CD14-positive monocyte (primary cell): Measurements from ENCODE around the gene ITGB1. TPM values are rescaled to one million over a fixed set of nuclear protein-coding genes. Genes with fewer than 3 reads are reported as not detected.
"Not testable (repeated sequence)": the region's sequence is repeated elsewhere in the genome, so short reads cannot be mapped to it uniquely, and the experiment has no call there.

Source experiments
- DNase-seq, 3 donors: peaks; one replicate each; pipeline ENCODE4 v3.0.0-alpha.2; 2011 to 2022
- H2AFZ ChIP-seq: 2 replicates; pipeline ENCODE4 v1.6.0; 2012; ENCODE audit warnings: mild to moderate bottlenecking, low read depth, low read length, inconsistent platforms; ENCODE audit not compliant: insufficient read depth, poor library complexity, severe bottlenecking
- H3K27ac ChIP-seq, 2 donors: 1 replicate in 1 of 2; 2 replicates in 1 of 2; pipeline ENCODE4 v1.5.1; 2012 to 2013; ENCODE audit warnings: low read length in 2 of 2, control low read depth in 1 of 2, inconsistent platforms in 1 of 2, low read depth in 1 of 2, mild to moderate bottlenecking in 1 of 2
- H3K27me3 ChIP-seq, 2 donors: one replicate each; pipeline versions ENCODE4 v1.6.0 to v1.6.1; 2011 to 2013; ENCODE audit warnings: low read length in 2 of 2; ENCODE audit not compliant: control insufficient read depth in 2 of 2, insufficient read depth in 2 of 2
- H3K36me3 ChIP-seq, 2 donors: replicated peaks in 1 of 2; 1 replicate in 1 of 2; 2 replicates in 1 of 2; pipeline versions ENCODE4 v1.5.1 to v1.6.1; 2012 to 2013; ENCODE audit warnings: low read length in 2 of 2, control low read depth in 1 of 2, inconsistent platforms in 1 of 2, mild to moderate bottlenecking in 1 of 2; ENCODE audit not compliant: insufficient read depth in 2 of 2, control insufficient read depth in 1 of 2
- H3K4me1 ChIP-seq, 2 donors: 1 replicate in 1 of 2; 2 replicates in 1 of 2; pipeline versions ENCODE4 v1.5.1 to v1.6.1; 2012 to 2013; ENCODE audit warnings: low read length in 2 of 2, control low read depth in 1 of 2, inconsistent platforms in 1 of 2, mild to moderate bottlenecking in 1 of 2, moderate library complexity in 1 of 2; ENCODE audit not compliant: insufficient read depth in 2 of 2, control insufficient read depth in 1 of 2
- H3K4me2 ChIP-seq: replicated peaks from 2 replicates; pipeline ENCODE3; 2012; ENCODE audit warnings: low read length, moderate library complexity, mild to moderate bottlenecking; ENCODE audit not compliant: poor library complexity, severe bottlenecking; ENCODE audit errors: extremely low read depth
- H3K4me3 ChIP-seq, 3 experiments: fragments of 200-600 bp in 1 of 3; sonication (generic) in 1 of 3; replicated peaks in 1 of 3; 1 replicate in 2 of 3; 2 replicates in 1 of 3; pipeline ENCODE4 v1.5.1; 2011 to 2013; ENCODE audit warnings: low read length in 3 of 3, mild to moderate bottlenecking in 3 of 3, control low read depth in 2 of 3, low read depth in 2 of 3, inconsistent platforms in 1 of 3, moderate library complexity in 1 of 3
- H3K79me2 ChIP-seq: 2 replicates; pipeline ENCODE4 v1.6.0; 2012; ENCODE audit warnings: mild to moderate bottlenecking, control low read depth, inconsistent platforms, low read length, moderate library complexity; ENCODE audit not compliant: insufficient read depth
- H3K9ac ChIP-seq: 2 replicates; pipeline ENCODE4 v1.6.0; 2017; ENCODE audit warnings: low read length, mild to moderate bottlenecking; ENCODE audit not compliant: insufficient read depth, poor library complexity, severe bottlenecking
- H3K9me3 ChIP-seq, 2 donors: replicated peaks in 1 of 2; 1 replicate in 1 of 2; 2 replicates in 1 of 2; pipeline versions ENCODE4 v1.5.1 to v1.6.1; 2012 to 2013; ENCODE audit warnings: low read length in 2 of 2, control low read depth in 1 of 2; ENCODE audit not compliant: control insufficient read depth in 1 of 2, insufficient read depth in 1 of 2
- H4K20me1 ChIP-seq: 2 replicates; pipeline ENCODE4 v1.6.0; 2012; ENCODE audit warnings: mild to moderate bottlenecking, low read length, control low read depth, moderate library complexity; ENCODE audit not compliant: insufficient read depth
- H3K27ac Mint-ChIP-seq, 7 donors: one replicate each; pipeline ENCODE4 v1.8.0; 2020; ENCODE audit warnings: mild to moderate bottlenecking in 7 of 7, mixed read lengths in 7 of 7, moderate library complexity in 6 of 7, inconsistent platforms in 2 of 7
- H3K27me3 Mint-ChIP-seq, 3 donors: one replicate each; pipeline ENCODE4 v1.8.0; 2021 to 2022; ENCODE audit warnings: low read depth in 3 of 3, mild to moderate bottlenecking in 3 of 3, mixed read lengths in 3 of 3, moderate library complexity in 3 of 3, inconsistent platforms in 1 of 3
- H3K36me3 Mint-ChIP-seq, 2 donors: one replicate each; pipeline ENCODE4 v1.8.0; 2020; ENCODE audit warnings: mixed read lengths in 2 of 2, inconsistent platforms in 1 of 2, mild to moderate bottlenecking in 1 of 2
- H3K4me1 Mint-ChIP-seq: one replicate; pipeline ENCODE4 v1.8.0; 2020; ENCODE audit warnings: mild to moderate bottlenecking, mixed read lengths
- H3K4me3 Mint-ChIP-seq, 2 donors: one replicate each; pipeline ENCODE4 v1.8.0; 2020; ENCODE audit warnings: mild to moderate bottlenecking in 2 of 2, mixed read lengths in 2 of 2, moderate library complexity in 1 of 2
- H3K9me3 Mint-ChIP-seq, 7 donors: one replicate each; pipeline ENCODE4 v1.8.0; 2020 to 2022; ENCODE audit warnings: mixed read lengths in 7 of 7, mild to moderate bottlenecking in 6 of 7, moderate library complexity in 6 of 7, inconsistent platforms in 2 of 7
- WGBS: methylation state at CpG from one replicate; pipeline ENCODE4 v1.1.5; 2013; ENCODE audit warnings: missing lambda C conversion rate; ENCODE audit not compliant: insufficient coverage; 5-methylcytosine and 5-hydroxymethylcytosine counted together
- intact Hi-C, 2 donors: fragments of 100-400 bp; cut with micrococcal nuclease; formaldehyde crosslinking; loops; one replicate each; pipeline versions ENCODE4 v1.15.0 to v1.15.1; 2023
- polyA plus RNA-seq, 3 donors: library from polyadenylated mRNA; depleted of rRNA in 1 of 3; unstranded in 2 of 3; stranded (reverse) in 1 of 3; fragments of 300-500 nt in 2 of 3; fragments of >200 nt in 1 of 3; fragmentation: Illumina TruSeq in 2 of 3; gene quantifications; 1 replicate in 2 of 3; 2 replicates in 1 of 3; pipeline ENCODE4 v1.2.3, GENCODE V29; 2012 to 2021
- TF ChIP-seq, protein P1 (sequence below): fragments of 200-600 bp; IDR thresholded peaks from one replicate; pipeline ENCODE4 v1.8.0; 2022; ENCODE audit warnings: antibody characterized with exemption, mild to moderate bottlenecking

ITGB1 gene
- polyA plus RNA-seq, 3 donors, result 58.2 to 157 (median 127) TPM

DNA sequence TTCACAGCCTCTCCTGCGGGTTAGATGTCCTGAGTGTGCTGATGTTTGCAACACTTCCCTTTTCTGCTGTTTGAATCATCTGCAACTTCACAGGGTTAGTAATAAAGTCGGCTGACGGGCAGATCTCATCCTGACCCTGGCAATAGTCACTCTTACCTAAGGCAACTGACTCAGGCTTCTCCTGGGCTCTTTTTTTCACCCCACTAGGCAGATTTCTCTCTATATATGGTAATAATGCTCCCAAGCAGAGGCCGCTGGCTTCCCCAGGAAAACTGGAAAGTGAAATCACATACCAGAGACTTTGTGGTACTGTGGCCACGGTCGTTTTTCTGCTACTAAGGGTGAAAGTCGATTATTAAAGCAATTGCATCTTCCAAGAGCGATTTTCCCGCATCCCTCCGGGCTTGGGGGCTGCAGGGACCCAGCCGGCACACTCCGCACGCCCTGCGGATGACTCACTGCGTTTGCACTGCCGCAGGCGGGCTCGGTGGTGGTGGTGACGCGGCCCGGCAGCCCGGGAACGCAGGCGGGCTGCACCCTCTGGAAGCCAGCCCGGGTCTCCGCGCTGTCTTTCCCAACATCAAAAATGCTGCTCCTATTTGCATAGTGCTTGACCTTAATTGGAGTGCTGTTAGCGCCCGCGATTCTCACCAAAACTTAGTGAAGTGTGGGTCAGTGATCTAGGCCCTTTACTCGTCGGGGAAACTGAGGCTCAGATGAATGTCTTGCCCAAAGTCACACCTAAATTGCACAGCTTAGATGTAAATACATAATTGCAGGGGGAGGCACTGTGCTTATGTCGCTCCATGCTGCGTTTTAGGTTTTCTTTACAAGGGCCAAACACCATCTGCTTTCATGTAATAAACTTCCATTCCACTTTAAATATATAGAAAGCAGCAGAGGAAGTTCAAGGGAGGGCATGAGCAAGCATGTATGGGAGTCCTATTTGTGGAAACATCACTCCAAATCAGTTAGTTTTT is 47.6 kb upstream of the ITGB1 start:
- 13% methylated on average over 21 of the region's 34 CpGs for WGBS
- peak; percentile 90 to 97 (median 95) for DNase-seq
- peaks cover 17 to 30% of the 10 kb centered on the region in 2 donors for H3K4me1 ChIP-seq
- H3K27me3 ChIP-seq, result peaks cover 2 to 5% of the 10 kb centered on the region in 2 donors
- TF ChIP-seq, protein P1, sequence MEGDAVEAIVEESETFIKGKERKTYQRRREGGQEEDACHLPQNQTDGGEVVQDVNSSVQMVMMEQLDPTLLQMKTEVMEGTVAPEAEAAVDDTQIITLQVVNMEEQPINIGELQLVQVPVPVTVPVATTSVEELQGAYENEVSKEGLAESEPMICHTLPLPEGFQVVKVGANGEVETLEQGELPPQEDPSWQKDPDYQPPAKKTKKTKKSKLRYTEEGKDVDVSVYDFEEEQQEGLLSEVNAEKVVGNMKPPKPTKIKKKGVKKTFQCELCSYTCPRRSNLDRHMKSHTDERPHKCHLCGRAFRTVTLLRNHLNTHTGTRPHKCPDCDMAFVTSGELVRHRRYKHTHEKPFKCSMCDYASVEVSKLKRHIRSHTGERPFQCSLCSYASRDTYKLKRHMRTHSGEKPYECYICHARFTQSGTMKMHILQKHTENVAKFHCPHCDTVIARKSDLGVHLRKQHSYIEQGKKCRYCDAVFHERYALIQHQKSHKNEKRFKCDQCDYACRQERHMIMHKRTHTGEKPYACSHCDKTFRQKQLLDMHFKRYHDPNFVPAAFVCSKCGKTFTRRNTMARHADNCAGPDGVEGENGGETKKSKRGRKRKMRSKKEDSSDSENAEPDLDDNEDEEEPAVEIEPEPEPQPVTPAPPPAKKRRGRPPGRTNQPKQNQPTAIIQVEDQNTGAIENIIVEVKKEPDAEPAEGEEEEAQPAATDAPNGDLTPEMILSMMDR, result no peak
- Mint-ChIP-seq H3K4me1 (peaks cover 29% of the 10 kb centered on the region), H3K27ac (peak overlapping the region; percentile 84 to 94 (median 91)), H3K36me3 (no peaks in the 10 kb centered on the region), H3K9me3 (no peaks in the 10 kb centered on the region), H3K4me3 (peak overlapping the region; percentile 78 to 84), H3K27me3 (peaks cover 0 to 11% (median 4%) of the 10 kb centered on the region in 3 donors)
- H2AFZ ChIP-seq, result peak overlapping the region; percentile 33
- peak overlapping the region; percentile 23 to 78 for H3K27ac ChIP-seq
- H3K9me3 ChIP-seq, result no peaks in the 10 kb centered on the region
- H3K79me2 ChIP-seq, result no peaks in the 10 kb centered on the region
- intact Hi-C loops, result loop anchor here (1.0 to 5.0 kb wide), 4 partner anchors 20 to 48 kb away; partner anchors contain the start of gene ITGB1 (in 2 of the 2)
- H3K4me3 ChIP-seq, result peak overlapping the region; percentile 34 to 65 (median 34)
- H3K9ac ChIP-seq, result peak overlapping the region; percentile 51
- H4K20me1 ChIP-seq, result no peaks in the 10 kb centered on the region
- H3K4me2 ChIP-seq, result peak overlapping the region; percentile 76
- no peaks in the 10 kb centered on the region for H3K36me3 ChIP-seq

DNA sequence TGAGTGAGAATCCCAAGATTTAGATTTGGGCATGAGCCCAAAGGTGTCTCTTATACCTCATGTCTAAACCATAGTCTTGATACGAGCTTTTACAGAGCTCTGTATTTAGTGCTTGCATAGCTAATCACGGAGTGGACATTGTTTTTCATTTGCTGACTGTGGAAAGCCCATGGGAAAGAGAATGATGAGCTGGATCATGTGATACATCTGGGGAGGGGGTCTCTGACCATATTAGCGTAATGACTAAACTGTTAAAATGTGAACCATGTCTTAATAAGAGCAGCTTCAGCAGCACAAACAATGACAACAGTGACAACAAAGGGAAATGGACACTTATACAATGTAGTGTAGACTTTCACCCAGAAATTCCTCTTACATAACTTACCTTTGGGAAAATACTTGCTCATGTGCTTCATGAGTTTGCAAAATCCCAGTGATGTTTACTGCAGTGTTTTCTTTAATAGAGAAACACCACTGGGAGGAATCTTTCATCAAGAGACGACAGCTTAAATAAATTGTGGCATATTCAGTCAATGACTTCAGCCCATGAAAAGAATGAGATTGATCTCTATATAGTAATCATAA is 44.0 kb upstream of the ITGB1 start:
- Histone ChIP-seq H3K9me3 (no peaks in the 10 kb centered on the region), H3K4me3 (no peak overlapping the region), H4K20me1 (no peaks in the 10 kb centered on the region), H3K36me3 (no peaks in the 10 kb centered on the region), H3K9ac (no peak overlapping the region), H3K4me1 (peaks cover 17 to 20% of the 10 kb centered on the region in 2 donors), H3K4me2 (no peak overlapping the region), H3K27ac (no peak overlapping the region), H2AFZ (no peak overlapping the region), H3K27me3 (no peaks in the 10 kb centered on the region), H3K79me2 (no peaks in the 10 kb centered on the region)
- peak in 1 of 3 donors; percentile 23 for DNase-seq
- no peak overlapping the region for H3K4me3 Mint-ChIP-seq
- no peak overlapping the region for H3K27ac Mint-ChIP-seq
- H3K4me1 Mint-ChIP-seq, result peaks cover 15% of the 10 kb centered on the region
- intact Hi-C loops, result no loop called here
- H3K36me3 Mint-ChIP-seq, result no peaks in the 10 kb centered on the region
- peaks cover 0 to 5% (median 0%) of the 10 kb centered on the region in 7 donors for H3K9me3 Mint-ChIP-seq
- WGBS, result 83% methylated on average over 2 of the region's 4 CpGs
- H3K27me3 Mint-ChIP-seq, result no peaks in the 10 kb centered on the region
- TF ChIP-seq, protein P1, result no peak

DNA sequence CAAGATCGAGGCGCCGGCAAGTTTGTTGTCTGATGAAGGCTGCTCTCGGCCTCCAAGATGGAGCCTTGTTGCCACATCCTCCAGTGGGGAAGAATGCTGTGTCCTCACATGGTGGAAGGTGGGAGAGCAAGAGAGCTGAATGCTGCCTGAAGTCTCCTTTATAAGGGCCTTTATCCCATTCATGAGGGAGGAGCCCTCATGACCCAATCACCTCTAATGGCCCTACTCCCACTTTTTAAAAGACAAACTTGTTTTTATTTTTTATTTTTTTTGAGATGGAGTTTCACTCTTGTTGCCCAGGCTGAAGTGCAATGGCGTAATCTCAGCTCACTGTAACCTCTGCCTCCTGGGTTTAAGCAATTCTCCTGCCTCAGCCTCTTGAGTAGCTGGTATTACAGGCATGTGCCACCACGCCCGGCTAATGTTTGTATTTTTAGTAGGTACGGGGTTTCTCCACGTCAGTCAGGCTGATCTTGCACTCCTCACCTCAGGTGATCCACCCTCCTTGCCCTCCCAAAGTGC is 40.1 kb upstream of the ITGB1 start:
- H3K4me1 Mint-ChIP-seq, H2AFZ ChIP-seq, H3K79me2 ChIP-seq, H3K36me3 ChIP-seq, H3K27ac ChIP-seq, H4K20me1 ChIP-seq, H3K27me3 Mint-ChIP-seq, H3K36me3 Mint-ChIP-seq, intact Hi-C loops, DNase-seq, H3K4me1 ChIP-seq, H3K4me2 ChIP-seq, H3K27me3 ChIP-seq, H3K4me3 Mint-ChIP-seq, H3K9me3 Mint-ChIP-seq, H3K9me3 ChIP-seq, H3K9ac ChIP-seq, H3K4me3 ChIP-seq: not testable (repeated sequence)
- 100% methylated on average over 4 of the region's 9 CpGs for WGBS
- H3K27ac Mint-ChIP-seq, result peak overlapping the region in 1 of 7 donors; percentile 16
